ENCODE data around the gene NFKBIE.
A peak's percentile ranks its signal among the peaks of the same experiment; 100 is the strongest.

NFKBIE gene

GRCh38 chr6:44268095-44268628 is 2.8 kb upstream of the NFKBIE start:
- H3K4me1 ChIP-seq: peaks cover 44% of the 10 kb centered on the region
- peaks cover 52% of the 10 kb centered on the region for H3K27me3 ChIP-seq
- H3K27ac ChIP-seq: no peak overlapping the region
- peaks cover 45% of the 10 kb centered on the region for H4K20me1 ChIP-seq
- H3K9ac ChIP-seq: no peak overlapping the region
- H3K36me3 ChIP-seq: no peaks in the 10 kb centered on the region
- H3K9me3 ChIP-seq: no peaks in the 10 kb centered on the region
- no peak for TF ChIP-seq Cebpa-rat (IDR thresholded peaks at IDR 0.05)
- H3K4me2 ChIP-seq: peak overlapping the region; percentile 63
- H3K4me3 ChIP-seq: no peak overlapping the region

GRCh38 chr6:44267252-44267651 is 1.9 kb upstream of the NFKBIE start:
- no peak overlapping the region for H3K4me3 ChIP-seq
- peaks cover 48% of the 10 kb centered on the region for H4K20me1 ChIP-seq
- H3K9ac ChIP-seq: no peak overlapping the region
- TF ChIP-seq Cebpa-rat (IDR thresholded peaks at IDR 0.05): no peak
- peaks cover 43% of the 10 kb centered on the region for H3K27me3 ChIP-seq
- peaks cover 53% of the 10 kb centered on the region for H3K4me1 ChIP-seq
- H3K27ac ChIP-seq: no peak overlapping the region
- no peaks in the 10 kb centered on the region for H3K9me3 ChIP-seq
- H3K4me2 ChIP-seq: no peak overlapping the region
- H3K36me3 ChIP-seq: peaks cover 5% of the 10 kb centered on the region

- peaks cover 34% of the 10 kb centered on the region for H3K27me3 ChIP-seq
- TF ChIP-seq Cebpa-rat (IDR thresholded peaks at IDR 0.05): no peak
- H4K20me1 ChIP-seq: peaks cover 48% of the 10 kb centered on the region
- H3K4me1 ChIP-seq: peaks cover 62% of the 10 kb centered on the region
- H3K4me3 ChIP-seq: no peak overlapping the region
- H3K27ac ChIP-seq: no peak overlapping the region
- H3K36me3 ChIP-seq: peaks cover 14% of the 10 kb centered on the region
- H3K9me3 ChIP-seq: no peaks in the 10 kb centered on the region
- no peak overlapping the region for H3K9ac ChIP-seq
- H3K4me2 ChIP-seq: no peak overlapping the region
Measured at GRCh38 chr6:44266347-44266746, 996 bp upstream of the NFKBIE start.

DNA sequence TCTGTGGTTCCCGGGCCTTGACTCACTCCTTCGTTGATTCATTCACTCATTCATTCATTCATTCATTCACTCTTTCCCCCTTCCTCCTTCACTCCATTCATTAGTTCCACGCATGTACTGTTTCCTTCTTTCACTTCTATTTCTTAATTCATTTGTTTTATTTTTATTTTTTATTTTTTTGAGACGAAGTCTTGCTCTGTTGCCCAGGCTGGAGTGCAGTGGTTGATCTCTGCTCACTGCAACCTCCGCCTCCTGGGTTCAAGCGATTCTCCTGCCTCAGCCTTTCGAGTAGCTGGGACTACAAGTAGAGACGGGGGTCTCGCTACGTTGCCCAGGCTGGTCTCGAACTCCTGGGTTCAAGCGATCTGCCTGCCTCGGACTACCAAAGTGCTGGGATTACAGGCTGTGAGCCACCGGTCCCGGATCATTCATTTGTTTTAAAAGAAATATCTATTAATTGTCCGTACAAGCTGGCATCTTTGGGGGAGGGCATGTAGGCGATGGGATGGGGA is 427 bp upstream of the NFKBIE start:
- Histone ChIP-seq H3K36me3 (peaks cover 20% of the 10 kb centered on the region), H3K4me2 (peak overlapping the region; percentile 97), H3K4me3 (peak overlapping the region; percentile 98), H3K27ac (no peak overlapping the region), H4K20me1 (peaks cover 48% of the 10 kb centered on the region), H3K9me3 (no peaks in the 10 kb centered on the region), H3K9ac (no peak overlapping the region), H3K27me3 (peaks cover 28% of the 10 kb centered on the region), H3K4me1 (peaks cover 68% of the 10 kb centered on the region)
- no peak for TF ChIP-seq Cebpa-rat (IDR thresholded peaks at IDR 0.05)

DNA sequence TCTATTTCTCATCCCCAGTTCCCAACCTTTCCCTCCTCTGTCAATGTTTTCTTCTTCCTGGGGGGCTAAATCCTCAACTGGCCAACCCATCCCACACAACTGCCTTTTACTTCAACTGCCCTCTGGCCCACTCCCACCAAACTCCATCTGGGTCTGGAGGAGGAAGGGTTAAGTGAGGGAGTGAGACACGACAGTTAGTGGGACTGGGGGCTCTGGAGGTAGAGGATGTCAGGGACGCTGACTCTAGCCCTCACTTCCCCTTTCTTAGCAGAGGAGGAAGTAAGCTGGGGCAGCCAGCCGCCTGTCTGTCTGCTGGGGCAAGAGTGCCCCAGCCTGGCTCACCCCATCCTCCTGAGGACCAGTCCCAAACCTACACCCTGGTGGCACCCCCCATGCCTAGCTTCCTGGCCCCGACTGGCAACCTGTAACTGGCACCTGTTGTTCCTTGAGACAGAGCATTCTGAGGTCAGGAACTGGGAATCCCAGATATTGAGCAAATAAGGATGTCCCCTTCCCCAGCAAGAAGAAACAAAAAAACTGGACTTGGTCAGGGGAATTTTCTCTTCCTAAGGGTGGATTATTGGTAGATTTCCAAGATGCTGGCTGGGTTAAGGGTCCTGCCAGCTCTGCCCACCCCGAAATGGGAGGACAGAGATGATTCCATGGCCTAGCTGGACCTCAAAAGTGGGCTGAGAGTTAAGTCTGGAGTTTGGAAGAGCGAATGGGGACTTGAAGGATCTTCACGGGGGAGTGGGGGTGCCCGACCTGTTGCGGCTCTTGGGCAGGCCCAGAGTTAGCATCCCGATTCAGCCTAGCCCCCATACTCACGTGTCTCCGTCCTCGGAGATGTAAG is 971 bp downstream of the NFKBIE start:
- Histone ChIP-seq H3K4me2 (peak overlapping the region; percentile 97), H3K9ac (peak overlapping the region; percentile 85), H3K9me3 (no peaks in the 10 kb centered on the region), H3K27me3 (peaks cover 14% of the 10 kb centered on the region), H3K4me1 (peaks cover 69% of the 10 kb centered on the region), H3K4me3 (peak overlapping the region; percentile 98), H3K27ac (peak overlapping the region; percentile 89), H3K36me3 (peaks cover 33% of the 10 kb centered on the region), H4K20me1 (peaks cover 49% of the 10 kb centered on the region)
- no peak for TF ChIP-seq Cebpa-rat (IDR thresholded peaks at IDR 0.05)

DNA sequence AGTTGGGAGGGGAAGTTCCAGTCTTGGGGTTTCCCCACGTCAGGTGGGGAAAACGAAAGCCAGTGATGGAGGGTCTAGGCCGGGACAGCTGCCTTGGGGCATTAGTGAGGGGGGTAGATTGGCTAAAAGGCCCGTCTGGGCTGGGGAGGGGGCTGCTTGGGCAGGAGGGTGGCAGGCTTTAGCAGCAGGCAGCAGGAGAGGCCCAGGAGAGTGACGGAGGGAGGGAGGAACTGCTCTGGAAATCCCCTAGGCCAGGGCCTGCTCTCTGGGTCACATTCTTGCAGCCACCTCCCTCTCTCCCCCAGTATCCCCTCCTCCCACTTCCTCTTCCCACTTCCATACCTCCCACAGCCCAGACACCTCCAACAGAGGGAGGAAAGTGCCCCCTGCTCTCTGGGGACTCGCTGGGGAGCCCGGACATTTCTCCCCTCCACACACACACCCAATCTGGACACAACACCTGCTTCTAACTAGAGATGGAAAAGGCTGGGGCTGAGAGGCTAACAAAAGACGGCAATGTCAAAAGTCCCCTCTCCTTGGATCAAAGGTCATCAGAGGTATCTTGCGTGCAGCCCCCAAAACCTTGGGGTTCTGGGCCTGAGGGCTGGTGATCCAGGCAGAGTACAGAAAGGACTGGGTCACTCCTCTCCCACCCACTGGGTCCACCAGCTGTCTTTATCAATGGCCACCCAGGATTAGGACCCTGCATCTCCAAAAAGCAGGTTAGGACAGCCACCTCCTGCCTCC is 1.8 kb downstream of the NFKBIE start:
- peak overlapping the region; percentile 98 for H3K4me3 ChIP-seq
- peaks cover 61% of the 10 kb centered on the region for H3K4me1 ChIP-seq
- no peak for TF ChIP-seq Cebpa-rat (IDR thresholded peaks at IDR 0.05)
- peaks cover 6% of the 10 kb centered on the region for H3K27me3 ChIP-seq
- H4K20me1 ChIP-seq: peaks cover 47% of the 10 kb centered on the region
- H3K27ac ChIP-seq: peak overlapping the region; percentile 89
- peaks cover 41% of the 10 kb centered on the region for H3K36me3 ChIP-seq
- H3K9me3 ChIP-seq: no peaks in the 10 kb centered on the region
- H3K9ac ChIP-seq: peak overlapping the region; percentile 85
- H3K4me2 ChIP-seq: peak overlapping the region; percentile 97

GRCh38 chr6:44262467-44263353 is 2.6 kb downstream of the NFKBIE start:
- no peaks in the 10 kb centered on the region for H3K27me3 ChIP-seq
- peaks cover 50% of the 10 kb centered on the region for H4K20me1 ChIP-seq
- peaks cover 59% of the 10 kb centered on the region for H3K4me1 ChIP-seq
- peak overlapping the region; percentile 98 for H3K4me3 ChIP-seq
- no peaks in the 10 kb centered on the region for H3K9me3 ChIP-seq
- TF ChIP-seq Cebpa-rat (IDR thresholded peaks at IDR 0.05): no peak
- H3K36me3 ChIP-seq: peaks cover 47% of the 10 kb centered on the region
- H3K9ac ChIP-seq: peak overlapping the region; percentile 85
- H3K27ac ChIP-seq: peak overlapping the region; percentile 89
- H3K4me2 ChIP-seq: peak overlapping the region; percentile 97

- Histone ChIP-seq H3K9me3 (no peaks in the 10 kb centered on the region), H3K4me2 (peak overlapping the region; percentile 97), H3K36me3 (peaks cover 47% of the 10 kb centered on the region), H3K27me3 (no peaks in the 10 kb centered on the region), H3K9ac (peak overlapping the region; percentile 85; the same call in 1 of the 2 replicates), H3K4me3 (no peak overlapping the region), H3K4me1 (peaks cover 62% of the 10 kb centered on the region), H4K20me1 (peaks cover 52% of the 10 kb centered on the region), H3K27ac (0 out of 2 replicates have a peak overlapping the region, but pooled peaks have one; percentile 89)
- no peak for TF ChIP-seq Cebpa-rat (IDR thresholded peaks at IDR 0.05)
Measured at GRCh38 chr6:44261581-44261980, 3.8 kb downstream of the NFKBIE start.
